Erythroblast (primary cell): Measurements from ENCODE around the gene ZDHHC16.

Experiments used
- GATA1 ChIP-seq: IDR thresholded peaks from 2 replicates; pipeline ENCODE4 v1.6.1; 2011; ENCODE audit warnings: low read depth, mild to moderate bottlenecking, control low read depth, low read length, moderate library complexity
- POLR2A ChIP-seq: IDR thresholded peaks from 2 replicates; pipeline ENCODE4 v1.6.1; 2011; ENCODE audit warnings: mild to moderate bottlenecking, low read length

- TF ChIP-seq POLR2A = no peak
- TF ChIP-seq GATA1 = no peak
Observed at GRCh38 chr10:97464226-97464625, 18.3 kb downstream of the ZDHHC16 start.
